B cell (primary cell): ENCODE measurements around the gene MAVS. TPM values are rescaled to one million over a fixed set of nuclear protein-coding genes. Genes with fewer than 3 reads are reported as not detected.

Experiments used
- ATAC-seq: fragments of 200-7000 bp; cut with Tn5 transposase; one replicate; pipeline ENCODE4 v1.10.0; 2021; ENCODE audit warnings: low read depth, mild to moderate bottlenecking, moderate number of reproducible peaks, moderate library complexity
- CTCF ChIA-PET: fragments of 350-600 bp; sonication (Branson Sonifier 250); formaldehyde crosslinking; loops from one replicate; lab custom pipeline; 2021; ENCODE audit warnings: antibody characterized with exemption, inconsistent platforms; lab: Charles Lee
- POLR2A ChIA-PET: fragments of 350-600 bp; sonication (Branson Sonifier 250); formaldehyde crosslinking; loops from one replicate; lab custom pipeline; 2021; ENCODE audit warnings: antibody characterized with exemption; lab: Charles Lee
- DNase-seq: peaks from one replicate; pipeline ENCODE4 v3.0.0; 2013
- H2AFZ ChIP-seq: 2 replicates; pipeline ENCODE4 v1.6.1; 2012; ENCODE audit warnings: mild to moderate bottlenecking, low read depth, low read length; ENCODE audit not compliant: insufficient read depth, poor library complexity, severe bottlenecking
- H3K27ac ChIP-seq, 2 donors: 1 replicate in 1 of 2; 2 replicates in 1 of 2; pipeline ENCODE4 v1.5.1; 2012 to 2013; ENCODE audit warnings: low read length in 2 of 2, mild to moderate bottlenecking in 2 of 2, moderate library complexity in 1 of 2
- H3K27me3 ChIP-seq, 4 experiments: fragments of 200-600 bp in 1 of 4; sonication (generic) in 1 of 4; replicated peaks in 1 of 4; 1 replicate in 2 of 4; 2 replicates in 2 of 4; pipeline versions ENCODE4 v1.6.1 to v1.7.0; 2013 to 2016; ENCODE audit warnings: low read length in 3 of 4, mild to moderate bottlenecking in 2 of 4, mixed read lengths in 1 of 4, moderate library complexity in 1 of 4; ENCODE audit not compliant: insufficient read depth in 4 of 4, control insufficient read depth in 3 of 4; ENCODE audit errors: control extremely low read depth in 1 of 4
- H3K36me3 ChIP-seq, 2 experiments: replicated peaks in 1 of 2; 1 replicate in 1 of 2; 2 replicates in 1 of 2; pipeline versions ENCODE4 v1.6.1 to v1.7.1; 2013; ENCODE audit warnings: low read length in 1 of 2; ENCODE audit not compliant: insufficient read depth in 2 of 2, control insufficient read depth in 1 of 2; ENCODE audit errors: control extremely low read depth in 1 of 2, extremely low read depth in 1 of 2
- H3K4me1 ChIP-seq, 2 donors: fragments of 200-600 bp in 1 of 2; sonication (generic) in 1 of 2; 1 replicate in 1 of 2; 2 replicates in 1 of 2; pipeline versions ENCODE4 v1.5.1 to v1.6.1; 2013 to 2017; ENCODE audit warnings: low read length in 2 of 2; ENCODE audit not compliant: control insufficient read depth in 2 of 2, insufficient read depth in 2 of 2
- H3K4me2 ChIP-seq: replicated peaks from 2 replicates; pipeline ENCODE3; 2012; ENCODE audit warnings: mild to moderate bottlenecking, low read depth, low read length; ENCODE audit not compliant: poor library complexity, severe bottlenecking
- H3K4me3 ChIP-seq, 5 experiments: fragments of 200-600 bp in 1 of 5; sonication (generic) in 1 of 5; 1 replicate in 3 of 5; 2 replicates in 2 of 5; pipeline versions ENCODE4 v1.5.1 to v1.7.0; 2011 to 2016; ENCODE audit warnings: low read length in 4 of 5, mild to moderate bottlenecking in 4 of 5, low read depth in 2 of 5, control low read depth in 1 of 5, moderate library complexity in 1 of 5; ENCODE audit not compliant: insufficient read depth in 1 of 5; ENCODE audit errors: control extremely low read depth in 1 of 5, extremely low read depth in 1 of 5
- H3K79me2 ChIP-seq: fragments of 200-600 bp; sonication (generic); one replicate; pipeline ENCODE4 v1.6.0; 2016; ENCODE audit warnings: low read length; ENCODE audit not compliant: control insufficient read depth, insufficient read depth
- H3K9ac ChIP-seq: fragments of 200-600 bp; sonication (generic); 2 replicates; pipeline ENCODE4 v1.6.1; 2017; ENCODE audit warnings: mild to moderate bottlenecking, low read length, moderate library complexity
- H3K9me3 ChIP-seq, 3 donors: one replicate each; pipeline versions ENCODE4 v1.6.1 to v1.7.1; 2013; ENCODE audit warnings: low read length in 2 of 3; ENCODE audit not compliant: control insufficient read depth in 2 of 3, insufficient read depth in 1 of 3; ENCODE audit errors: control extremely low read depth in 1 of 3
- H4K20me1 ChIP-seq: 2 replicates; pipeline ENCODE4 v1.6.0; 2012; ENCODE audit warnings: mild to moderate bottlenecking, low read length; ENCODE audit not compliant: insufficient read depth, control insufficient read depth, poor library complexity, severe bottlenecking
- H3K27ac Mint-ChIP-seq: one replicate; pipeline ENCODE4 v1.8.0; 2021; ENCODE audit warnings: mixed read lengths
- H3K27me3 Mint-ChIP-seq: one replicate; pipeline ENCODE4 v1.8.0; 2021; ENCODE audit warnings: mixed read lengths
- H3K4me1 Mint-ChIP-seq: one replicate; pipeline ENCODE4 v1.8.0; 2021; ENCODE audit warnings: mixed read lengths
- H3K4me3 Mint-ChIP-seq: one replicate; pipeline ENCODE4 v1.8.0; 2021; ENCODE audit warnings: mixed read lengths
- H3K9me3 Mint-ChIP-seq: one replicate; pipeline ENCODE4 v1.8.0; 2022; ENCODE audit warnings: mixed read lengths; ENCODE audit not compliant: insufficient read depth
- EZH2 ChIP-seq: IDR thresholded peaks from 2 replicates; pipeline ENCODE4 v1.6.1; 2012; ENCODE audit warnings: borderline replicate concordance, low read depth, mild to moderate bottlenecking, moderate library complexity, low read length; ENCODE audit not compliant: insufficient read depth, poor library complexity, severe bottlenecking
- WGBS: methylation state at CpG from one replicate; pipeline ENCODE4 v1.1.5; 2013; ENCODE audit warnings: missing lambda C conversion rate; ENCODE audit not compliant: insufficient coverage; 5-methylcytosine and 5-hydroxymethylcytosine counted together
- intact Hi-C: fragments of 100-400 bp; cut with micrococcal nuclease; formaldehyde crosslinking; loops from one replicate; pipeline ENCODE4 v1.10.0; 2022
- polyA plus RNA-seq: library from polyadenylated mRNA; depleted of rRNA; stranded (reverse); fragments of >200 nt; gene quantifications from 2 replicates; pipeline ENCODE4 v1.2.3, GENCODE V29; 2012
- total RNA-seq, 2 donors: library from RNA; stranded (reverse); fragments of 120-200 nt in 1 of 2; gene quantifications; 1 replicate in 1 of 2; 2 replicates in 1 of 2; pipeline versions ENCODE4 v1.2.3 to v1.2.4, GENCODE V29; 2013 to 2022
- TF ChIP-seq, protein P1 (sequence below): fragments of 200-600 bp; IDR thresholded peaks from one replicate; pipeline ENCODE4 v1.8.0; 2022; ENCODE audit warnings: antibody characterized with exemption, mild to moderate bottlenecking

The MAVS gene
- total and polyA plus RNA-seq, 2 donors (not counting 1 experiment from before 2014, with no cell fraction given) = 17.2 to 52.2 TPM

DNA sequence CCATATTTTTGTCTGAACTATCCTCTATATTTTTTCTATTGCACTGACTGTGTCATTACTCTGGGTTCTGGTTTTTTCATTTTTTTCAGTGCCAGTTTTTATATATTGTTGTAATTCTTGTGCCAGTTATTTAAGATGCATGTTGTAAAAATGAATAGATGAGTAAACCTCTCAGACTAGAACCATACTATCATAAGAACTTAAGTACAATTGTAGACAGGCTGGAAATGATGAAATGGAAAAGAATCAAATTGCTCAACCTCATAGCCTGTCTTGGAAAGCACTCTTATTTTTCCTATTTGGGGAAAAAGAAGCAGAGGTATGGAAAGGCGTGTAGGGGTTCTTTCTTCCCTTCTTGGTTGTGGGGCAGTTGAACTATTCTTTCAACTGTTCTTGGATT is 72.7 kb downstream of the MAVS start:
- no peaks in the 10 kb centered on the region for H3K27me3 ChIP-seq
- H3K4me1 ChIP-seq = no peaks in the 10 kb centered on the region
- H3K4me3 ChIP-seq = no peak overlapping the region
- H3K36me3 ChIP-seq = peaks cover 7 to 70% of the 10 kb centered on the region in 2 experiments
- H3K4me2 ChIP-seq = no peak overlapping the region
- no peak overlapping the region for H2AFZ ChIP-seq
- no peak for TF ChIP-seq EZH2
- TF ChIP-seq, protein P1, sequence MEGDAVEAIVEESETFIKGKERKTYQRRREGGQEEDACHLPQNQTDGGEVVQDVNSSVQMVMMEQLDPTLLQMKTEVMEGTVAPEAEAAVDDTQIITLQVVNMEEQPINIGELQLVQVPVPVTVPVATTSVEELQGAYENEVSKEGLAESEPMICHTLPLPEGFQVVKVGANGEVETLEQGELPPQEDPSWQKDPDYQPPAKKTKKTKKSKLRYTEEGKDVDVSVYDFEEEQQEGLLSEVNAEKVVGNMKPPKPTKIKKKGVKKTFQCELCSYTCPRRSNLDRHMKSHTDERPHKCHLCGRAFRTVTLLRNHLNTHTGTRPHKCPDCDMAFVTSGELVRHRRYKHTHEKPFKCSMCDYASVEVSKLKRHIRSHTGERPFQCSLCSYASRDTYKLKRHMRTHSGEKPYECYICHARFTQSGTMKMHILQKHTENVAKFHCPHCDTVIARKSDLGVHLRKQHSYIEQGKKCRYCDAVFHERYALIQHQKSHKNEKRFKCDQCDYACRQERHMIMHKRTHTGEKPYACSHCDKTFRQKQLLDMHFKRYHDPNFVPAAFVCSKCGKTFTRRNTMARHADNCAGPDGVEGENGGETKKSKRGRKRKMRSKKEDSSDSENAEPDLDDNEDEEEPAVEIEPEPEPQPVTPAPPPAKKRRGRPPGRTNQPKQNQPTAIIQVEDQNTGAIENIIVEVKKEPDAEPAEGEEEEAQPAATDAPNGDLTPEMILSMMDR = no peak
- no peak for DNase-seq
- H4K20me1 ChIP-seq = peaks cover 29% of the 10 kb centered on the region
- H3K9me3 ChIP-seq = no peaks in the 10 kb centered on the region
- Mint-ChIP-seq H3K27me3 (no peaks in the 10 kb centered on the region), H3K9me3 (no peaks in the 10 kb centered on the region), H3K27ac (no peak overlapping the region), H3K4me1 (peaks cover 14% of the 10 kb centered on the region), H3K4me3 (no peak overlapping the region)
- no peak overlapping the region for H3K27ac ChIP-seq
- ChIA-PET CTCF (no interaction called here), POLR2A (no interaction called here)
- H3K79me2 ChIP-seq = peaks cover 36% of the 10 kb centered on the region
- no peak overlapping the region for H3K9ac ChIP-seq
- no CpG with 5 or more reads among the region's 1 CpG for WGBS
- ATAC-seq = no peak
- intact Hi-C loops = no loop called here

DNA sequence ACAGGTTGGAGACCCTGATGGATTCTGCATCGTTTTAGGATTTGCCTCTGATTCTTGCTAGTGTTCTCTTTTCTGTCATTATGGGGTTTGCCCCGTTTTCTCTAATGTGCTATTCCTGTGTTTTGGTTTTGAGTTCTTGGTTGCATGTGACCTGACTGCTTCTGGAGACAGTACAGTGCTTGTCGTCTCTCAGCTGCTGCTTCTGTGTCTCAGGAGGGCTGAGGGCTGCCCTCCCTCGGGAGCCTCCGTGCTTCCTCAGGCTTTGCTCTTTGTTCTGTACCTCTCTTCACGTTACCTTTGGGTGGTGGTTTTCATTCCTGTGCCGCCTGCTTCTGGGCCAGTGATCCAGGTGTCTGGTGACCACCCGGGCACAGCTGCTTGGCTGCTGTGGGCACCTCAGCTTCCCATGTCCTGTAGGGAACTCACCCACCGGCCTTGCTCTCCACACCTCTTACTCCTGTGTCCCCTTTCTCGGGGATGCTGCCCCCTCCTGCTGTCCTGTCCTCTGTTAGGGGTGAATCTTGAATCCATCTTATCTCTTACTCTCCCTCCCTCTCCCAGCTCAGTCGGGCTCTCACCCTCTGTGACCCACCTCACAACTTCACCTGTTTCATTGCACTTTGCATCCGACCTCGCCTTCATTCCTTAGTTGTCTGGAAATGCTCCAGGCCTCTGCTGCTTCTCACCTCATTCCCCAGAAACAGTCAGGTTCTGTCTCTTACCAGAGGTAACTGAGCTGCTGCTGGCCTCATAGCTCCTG is 75.8 kb downstream of the MAVS start:
- Mint-ChIP-seq H3K27ac (peak overlapping the region; percentile 51), H3K4me1 (peaks cover 7% of the 10 kb centered on the region), H3K27me3 (no peaks in the 10 kb centered on the region), H3K9me3 (no peaks in the 10 kb centered on the region), H3K4me3 (no peak overlapping the region)
- Histone ChIP-seq H3K27me3 (no peaks in the 10 kb centered on the region), H3K79me2 (peaks cover 14% of the 10 kb centered on the region), H3K4me2 (no peak overlapping the region), H3K36me3 (peaks cover 7 to 51% of the 10 kb centered on the region in 2 experiments), H4K20me1 (peaks cover 17% of the 10 kb centered on the region), H3K9me3 (no peaks in the 10 kb centered on the region), H2AFZ (no peak overlapping the region), H3K9ac (no peak overlapping the region), H3K4me3 (no peak overlapping the region), H3K27ac (peak overlapping the region in 1 of 2 donors; percentile 44), H3K4me1 (no peaks in the 10 kb centered on the region)
- ATAC-seq (no peak), DNase-seq (no peak)
- TF ChIP-seq, protein P1 = no peak
- no peak for TF ChIP-seq EZH2
- intact Hi-C loops = no loop called here
- ChIA-PET POLR2A (no interaction called here), CTCF (no interaction called here)
- WGBS = 55% methylated on average over 11 of the region's 13 CpGs
